H1 (cell line): ENCODE measurements around the gene BLVRA. TPM values are rescaled to one million over a fixed set of nuclear protein-coding genes. Genes with fewer than 3 reads are reported as not detected.

ENCODE experiments used
- CTCF ChIA-PET: fragments of 300-600 bp; sonication (Branson Sonifier 250); formaldehyde crosslinking; loops from one replicate; lab custom pipeline; 2021; ENCODE audit not compliant: partially characterized antibody; lab: Charles Lee
- POLR2A ChIA-PET: fragments of 300-600 bp; sonication (Branson Sonifier 250); formaldehyde crosslinking; loops from one replicate; lab custom pipeline; 2021; ENCODE audit warnings: inconsistent platforms; ENCODE audit not compliant: partially characterized antibody; lab: Charles Lee
- DNase-seq, 2 experiments: peaks; one replicate each; pipeline versions ENCODE4 v3.0.0 to v3.0.0-alpha.2; 2010 to 2022; ENCODE audit warnings: low spot score in 2 of 2, low read depth in 1 of 2, mixed read lengths in 1 of 2
- FAIRE-seq: peaks from 2 replicates; lab custom pipeline; 2011; peaks lifted over from hg19 to GRCh38; lab: Jason Lieb, UNC
- H2AFZ ChIP-seq: 2 replicates; pipeline ENCODE4 v1.8.1; 2012; ENCODE audit warnings: low read length, inconsistent platforms
- H2AK5ac ChIP-seq: 2 replicates; pipeline ENCODE4 v1.6.1; 2013; ENCODE audit warnings: low read depth, low read length
- H2BK120ac ChIP-seq: replicated peaks from 2 replicates; pipeline ENCODE3; 2013; ENCODE audit warnings: low read depth, low read length, inconsistent platforms
- H2BK12ac ChIP-seq: 2 replicates; pipeline ENCODE4 v1.6.1; 2013; ENCODE audit warnings: low read depth, low read length
- H2BK15ac ChIP-seq: 2 replicates; pipeline ENCODE4 v1.6.1; 2013; ENCODE audit warnings: low read length
- H2BK20ac ChIP-seq: 2 replicates; pipeline ENCODE4 v1.6.1; 2013; ENCODE audit warnings: low read length
- H2BK5ac ChIP-seq: 2 replicates; pipeline ENCODE4 v1.6.1; 2013; ENCODE audit warnings: low read depth, low read length
- H3K14ac ChIP-seq: 2 replicates; pipeline ENCODE4 v1.6.1; 2013; ENCODE audit warnings: inconsistent platforms; ENCODE audit not compliant: insufficient read length
- H3K18ac ChIP-seq: 2 replicates; pipeline ENCODE4 v1.6.1; 2013; ENCODE audit warnings: low read length; ENCODE audit errors: extremely low read depth
- H3K23ac ChIP-seq: 2 replicates; pipeline ENCODE4 v1.6.1; 2013; ENCODE audit warnings: inconsistent platforms; ENCODE audit not compliant: insufficient read length
- H3K23me2 ChIP-seq: 2 replicates; pipeline ENCODE4 v1.6.1; 2013; ENCODE audit warnings: low read depth, low read length
- H3K27ac ChIP-seq: 2 replicates; pipeline ENCODE4 v1.6.1; 2011; ENCODE audit warnings: low read depth, low read length, inconsistent platforms
- H3K27me3 ChIP-seq, 4 experiments: replicated peaks in 1 of 4; 1 replicate in 1 of 4; 2 replicates in 3 of 4; pipeline versions ENCODE4 v1.6.1 to v1.8.1; 2011 to 2013; ENCODE audit warnings: low read length in 3 of 4, mild to moderate bottlenecking in 3 of 4, inconsistent platforms in 2 of 4, mixed read lengths in 2 of 4, moderate library complexity in 1 of 4; ENCODE audit not compliant: control insufficient read depth in 3 of 4, insufficient read depth in 3 of 4; ENCODE audit errors: extremely low read depth in 1 of 4
- H3K36me3 ChIP-seq, 4 experiments: 2 replicates each; pipeline versions ENCODE4 v1.6.1 to v1.8.1; 2011 to 2013; ENCODE audit warnings: mild to moderate bottlenecking in 4 of 4, low read length in 3 of 4, moderate library complexity in 2 of 4, control low read depth in 1 of 4, inconsistent platforms in 1 of 4; ENCODE audit not compliant: insufficient read depth in 4 of 4, control insufficient read depth in 2 of 4
- H3K4ac ChIP-seq: replicated peaks from 2 replicates; pipeline ENCODE3; 2013; ENCODE audit warnings: low read length, low read depth, mixed read lengths, inconsistent platforms; ENCODE audit not compliant: insufficient read length
- H3K4me1 ChIP-seq, 4 experiments: replicated peaks in 1 of 4; 1 replicate in 1 of 4; 2 replicates in 3 of 4; pipeline versions ENCODE4 v1.6.1 to v1.8.1; 2011 to 2013; ENCODE audit warnings: low read length in 3 of 4, inconsistent platforms in 2 of 4, mixed read lengths in 1 of 4; ENCODE audit not compliant: insufficient read depth in 4 of 4, control insufficient read depth in 3 of 4
- H3K4me2 ChIP-seq, 2 experiments: 2 replicates each; pipeline versions ENCODE4 v1.6.1 to v1.8.1; 2011 to 2013; ENCODE audit warnings: low read depth in 2 of 2, low read length in 2 of 2, control low read depth in 1 of 2, inconsistent platforms in 1 of 2, mild to moderate bottlenecking in 1 of 2; ENCODE audit not compliant: insufficient read depth in 1 of 2
- H3K4me3 ChIP-seq, 4 experiments: fragments of 200-600, 300-600 bp in 1 of 4; sonication (generic), shearing (Covaris generic), sonication (Bioruptor Twin) in 1 of 4; 2 replicates each; pipeline versions ENCODE4 v1.5.1 to v1.8.1; 2011 to 2016; ENCODE audit warnings: low read length in 4 of 4, low read depth in 3 of 4, control low read depth in 2 of 4, inconsistent platforms in 2 of 4, mild to moderate bottlenecking in 2 of 4, mixed read lengths in 1 of 4, moderate library complexity in 1 of 4; ENCODE audit not compliant: insufficient read depth in 2 of 4; ENCODE audit errors: extremely low read depth in 1 of 4
- H3K56ac ChIP-seq: replicated peaks from 2 replicates; pipeline ENCODE3; 2013; ENCODE audit warnings: low read depth, mild to moderate bottlenecking, mixed read lengths, low read length, inconsistent platforms; ENCODE audit not compliant: insufficient read length
- H3K79me1 ChIP-seq: 2 replicates; pipeline ENCODE4 v1.6.1; 2013; ENCODE audit warnings: low read depth, low read length, control low read depth
- H3K79me2 ChIP-seq, 2 experiments: 2 replicates each; pipeline versions ENCODE4 v1.6.1 to v1.8.1; 2012 to 2013; ENCODE audit warnings: low read length in 2 of 2, mild to moderate bottlenecking in 2 of 2, inconsistent platforms in 1 of 2; ENCODE audit not compliant: insufficient read depth in 2 of 2, control insufficient read depth in 1 of 2
- H3K9ac ChIP-seq, 4 experiments: replicated peaks in 1 of 4; 1 replicate in 1 of 4; 2 replicates in 3 of 4; pipeline versions ENCODE4 v1.6.1 to v1.8.1; 2011 to 2013; ENCODE audit warnings: low read depth in 3 of 4, low read length in 3 of 4, control low read depth in 2 of 4, mild to moderate bottlenecking in 2 of 4, moderate library complexity in 2 of 4, inconsistent platforms in 1 of 4; ENCODE audit errors: extremely low read depth in 1 of 4
- H3K9me3 ChIP-seq, 2 experiments: 2 replicates each; pipeline versions ENCODE4 v1.6.1 to v1.8.1; 2012 to 2013; ENCODE audit warnings: mild to moderate bottlenecking in 2 of 2, moderate library complexity in 2 of 2, control low read depth in 1 of 2, inconsistent platforms in 1 of 2, low read depth in 1 of 2, low read length in 1 of 2, mixed read lengths in 1 of 2; ENCODE audit not compliant: insufficient read depth in 2 of 2
- H4K20me1 ChIP-seq, 2 experiments: replicated peaks in 1 of 2; 2 replicates each; pipeline versions ENCODE3 to v1.8.1; 2011 to 2013; ENCODE audit warnings: inconsistent platforms in 2 of 2, low read length in 2 of 2, mild to moderate bottlenecking in 1 of 2; ENCODE audit not compliant: insufficient read depth in 2 of 2, control insufficient read depth in 1 of 2
- H4K5ac ChIP-seq: 2 replicates; pipeline ENCODE4 v1.6.1; 2013; ENCODE audit warnings: low read length, low read depth, mixed read lengths, inconsistent platforms; ENCODE audit not compliant: insufficient read length
- H4K8ac ChIP-seq: 2 replicates; pipeline ENCODE4 v1.8.0; 2013; ENCODE audit warnings: mild to moderate bottlenecking, moderate library complexity, low read length, inconsistent platforms; ENCODE audit not compliant: insufficient read depth; ENCODE audit errors: extremely low read depth
- H4K91ac ChIP-seq: replicated peaks from 2 replicates; pipeline ENCODE3; 2013; ENCODE audit warnings: low read length, mixed read lengths, inconsistent platforms; ENCODE audit not compliant: insufficient read length
- ASH2L ChIP-seq: fragments of 200-600, 300-600 bp; sonication (generic); IDR thresholded peaks from one replicate; pipeline ENCODE4 v1.7.1; 2017; ENCODE audit warnings: low read length
- CBX8 ChIP-seq: fragments of 300-800, 300-1000 bp; sonication (generic); IDR thresholded peaks from 2 replicates; pipeline ENCODE4 v1.7.1; 2016; ENCODE audit warnings: low read depth, low read length, borderline replicate concordance
- CREB1 ChIP-seq: IDR thresholded peaks from 2 replicates; pipeline ENCODE4 v1.6.1; 2012; ENCODE audit warnings: inconsistent platforms
- CTBP2 ChIP-seq: IDR thresholded peaks from 2 replicates; pipeline ENCODE4 v1.7.0; 2011; ENCODE audit warnings: borderline replicate concordance, mild to moderate bottlenecking, moderate library complexity, mixed read lengths, low read length; ENCODE audit not compliant: insufficient read depth, insufficient read length
- GABPA ChIP-seq: IDR thresholded peaks from 2 replicates; pipeline ENCODE4 v1.6.1; 2011; ENCODE audit warnings: mild to moderate bottlenecking, low read length, moderate library complexity, borderline replicate concordance; ENCODE audit not compliant: insufficient read depth
- POLR2A ChIP-seq, 2 experiments: IDR thresholded peaks; 1 replicate in 1 of 2; 2 replicates in 1 of 2; pipeline ENCODE4 v1.6.1; 2011; ENCODE audit warnings: low read depth in 2 of 2, low read length in 2 of 2, mild to moderate bottlenecking in 2 of 2; ENCODE audit errors: control extremely low read depth in 1 of 2
- SP1 ChIP-seq: IDR thresholded peaks from 2 replicates; pipeline ENCODE4 v1.6.1; 2011; ENCODE audit warnings: low read depth, low read length
- WGBS, 2 experiments: shearing (Covaris generic) in 1 of 2; methylation state at CpG; one replicate each; pipeline versions ENCODE4 v1.1.6 to v1.1.7; 2013 to 2015; ENCODE audit warnings: low lambda C conversion rate in 2 of 2, mixed read lengths in 2 of 2, inconsistent platforms in 1 of 2, low coverage in 1 of 2, missing lambda C conversion rate in 1 of 2; ENCODE audit not compliant: insufficient replicate concordance in 2 of 2, insufficient coverage in 1 of 2, insufficient read length in 1 of 2; ENCODE audit errors: extremely low coverage in 1 of 2, missing lambda C conversion rate in 1 of 2; 5-methylcytosine and 5-hydroxymethylcytosine counted together
- polyA plus RNA-seq, 7 experiments: library from polyadenylated mRNA; depleted of rRNA in 3 of 7; stranded (reverse) in 5 of 7; unstranded in 2 of 7; fragments of >200 nt in 5 of 7; fragments of 200-250 nt in 2 of 7; gene quantifications; 1 replicate in 5 of 7; 2 replicates in 1 of 7; 4 replicates in 1 of 7; pipeline versions ENCODE4 v1.2.1 to v1.2.3, GENCODE V29; 2011 to 2013; ENCODE audit warnings: missing spikeins in 2 of 7, mixed read lengths in 2 of 7
- total RNA-seq: library from RNA; stranded (reverse); fragmentation: NEBNext Ultra II Directional; extraction: Animal tissue kit (Norgen Biotek cat#: 25700); gene quantifications from 2 replicates; pipeline ENCODE4 v1.2.1, GENCODE V29; 2021
- TF ChIP-seq, protein P1 (sequence below), 3 experiments: IDR thresholded peaks; 1 replicate in 2 of 3; 2 replicates in 1 of 3; pipeline versions ENCODE4 v1.5.1 to v1.6.1; 2011; ENCODE audit warnings: low read length in 3 of 3, mild to moderate bottlenecking in 3 of 3, inconsistent platforms in 2 of 3, low read depth in 1 of 3, moderate library complexity in 1 of 3; ENCODE audit not compliant: insufficient read depth in 1 of 3; ENCODE audit errors: control extremely low read depth in 1 of 3
- TF ChIP-seq, protein P2 (sequence below): IDR thresholded peaks from 2 replicates; pipeline ENCODE4 v1.6.1; 2012; ENCODE audit warnings: low read length, inconsistent platforms
- TF ChIP-seq, protein P3 (sequence below): IDR thresholded peaks from 2 replicates; pipeline ENCODE4 v1.6.1; 2012; ENCODE audit warnings: inconsistent platforms

The BLVRA gene
- total and polyA plus RNA-seq, 2 of the 8 experiments (the other 6 are each of a cell fraction or from before 2014, with no cell fraction given): 16.1 to 37.1 TPM

GRCh38 chr7:43847496-43847895, 89.0 kb downstream of the BLVRA start:
- H3K4me1 ChIP-seq: peaks cover 0 to 3% (median 0%) of the 10 kb centered on the region in 4 experiments; a peak in 1 of 7 replicates
- H2AK5ac ChIP-seq: no peak overlapping the region
- POLR2A ChIA-PET: no interaction called here
- no peak overlapping the region for H4K5ac ChIP-seq
- H2BK120ac ChIP-seq: no peak overlapping the region
- H4K91ac ChIP-seq: no peak overlapping the region
- no peak overlapping the region for H2BK12ac ChIP-seq
- no peak overlapping the region for H2BK5ac ChIP-seq
- no peaks in the 10 kb centered on the region for H3K23me2 ChIP-seq
- no peak overlapping the region for H3K27ac ChIP-seq
- H3K4me2 ChIP-seq: no peak overlapping the region
- WGBS, 2 experiments: 88% methylated on average over 3 of the region's 4 CpGs; no CpG with 5 or more reads in 1 of the 2 experiments
- H3K9ac ChIP-seq: no peak overlapping the region
- H2AFZ ChIP-seq: no peak overlapping the region
- no peak overlapping the region for H2BK20ac ChIP-seq
- DNase-seq (no peak), FAIRE-seq (no peak)
- H3K79me1 ChIP-seq: no peaks in the 10 kb centered on the region
- CTCF ChIA-PET: interaction anchor here (1.3 to 3.3 kb wide), 5 partner anchors 8 to 265 kb away, joined by 3 to 17 read pairs (median 9); partner anchors contain the start of gene STK17A
- H4K8ac ChIP-seq: no peak overlapping the region
- H3K23ac ChIP-seq: no peak overlapping the region
- H3K18ac ChIP-seq: no peak overlapping the region
- no peak overlapping the region for H3K4me3 ChIP-seq
- H3K36me3 ChIP-seq: no peaks in the 10 kb centered on the region
- H3K9me3 ChIP-seq: no peaks in the 10 kb centered on the region
- no peaks in the 10 kb centered on the region for H3K79me2 ChIP-seq
- H4K20me1 ChIP-seq: no peaks in the 10 kb centered on the region
- H3K56ac ChIP-seq: no peak overlapping the region
- H3K14ac ChIP-seq: no peak overlapping the region
- H2BK15ac ChIP-seq: no peak overlapping the region
- no peak overlapping the region for H3K4ac ChIP-seq
- H3K27me3 ChIP-seq: no peaks in the 10 kb centered on the region
- TF ChIP-seq POLR2A (IDR thresholded peaks at IDR 0.05; ENCODE audit: control extremely low read depth in 1 of 2, low read depth in 2 of 2, low read length in 2 of 2) (no peak), CTBP2 (no peak), SP1 (no peak), CBX8 (no peak), CREB1 (no peak), ASH2L (no peak), GABPA (no peak)
- TF ChIP-seq, protein P1, sequence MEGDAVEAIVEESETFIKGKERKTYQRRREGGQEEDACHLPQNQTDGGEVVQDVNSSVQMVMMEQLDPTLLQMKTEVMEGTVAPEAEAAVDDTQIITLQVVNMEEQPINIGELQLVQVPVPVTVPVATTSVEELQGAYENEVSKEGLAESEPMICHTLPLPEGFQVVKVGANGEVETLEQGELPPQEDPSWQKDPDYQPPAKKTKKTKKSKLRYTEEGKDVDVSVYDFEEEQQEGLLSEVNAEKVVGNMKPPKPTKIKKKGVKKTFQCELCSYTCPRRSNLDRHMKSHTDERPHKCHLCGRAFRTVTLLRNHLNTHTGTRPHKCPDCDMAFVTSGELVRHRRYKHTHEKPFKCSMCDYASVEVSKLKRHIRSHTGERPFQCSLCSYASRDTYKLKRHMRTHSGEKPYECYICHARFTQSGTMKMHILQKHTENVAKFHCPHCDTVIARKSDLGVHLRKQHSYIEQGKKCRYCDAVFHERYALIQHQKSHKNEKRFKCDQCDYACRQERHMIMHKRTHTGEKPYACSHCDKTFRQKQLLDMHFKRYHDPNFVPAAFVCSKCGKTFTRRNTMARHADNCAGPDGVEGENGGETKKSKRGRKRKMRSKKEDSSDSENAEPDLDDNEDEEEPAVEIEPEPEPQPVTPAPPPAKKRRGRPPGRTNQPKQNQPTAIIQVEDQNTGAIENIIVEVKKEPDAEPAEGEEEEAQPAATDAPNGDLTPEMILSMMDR (IDR thresholded peaks at IDR 0.05; ENCODE audit: control extremely low read depth in 1 of 3, insufficient read depth in 1 of 3, low read depth in 1 of 3, low read length in 3 of 3): no peak
- TF ChIP-seq, protein P2, sequence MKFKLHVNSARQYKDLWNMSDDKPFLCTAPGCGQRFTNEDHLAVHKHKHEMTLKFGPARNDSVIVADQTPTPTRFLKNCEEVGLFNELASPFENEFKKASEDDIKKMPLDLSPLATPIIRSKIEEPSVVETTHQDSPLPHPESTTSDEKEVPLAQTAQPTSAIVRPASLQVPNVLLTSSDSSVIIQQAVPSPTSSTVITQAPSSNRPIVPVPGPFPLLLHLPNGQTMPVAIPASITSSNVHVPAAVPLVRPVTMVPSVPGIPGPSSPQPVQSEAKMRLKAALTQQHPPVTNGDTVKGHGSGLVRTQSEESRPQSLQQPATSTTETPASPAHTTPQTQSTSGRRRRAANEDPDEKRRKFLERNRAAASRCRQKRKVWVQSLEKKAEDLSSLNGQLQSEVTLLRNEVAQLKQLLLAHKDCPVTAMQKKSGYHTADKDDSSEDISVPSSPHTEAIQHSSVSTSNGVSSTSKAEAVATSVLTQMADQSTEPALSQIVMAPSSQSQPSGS: no peak
- TF ChIP-seq, protein P3, sequence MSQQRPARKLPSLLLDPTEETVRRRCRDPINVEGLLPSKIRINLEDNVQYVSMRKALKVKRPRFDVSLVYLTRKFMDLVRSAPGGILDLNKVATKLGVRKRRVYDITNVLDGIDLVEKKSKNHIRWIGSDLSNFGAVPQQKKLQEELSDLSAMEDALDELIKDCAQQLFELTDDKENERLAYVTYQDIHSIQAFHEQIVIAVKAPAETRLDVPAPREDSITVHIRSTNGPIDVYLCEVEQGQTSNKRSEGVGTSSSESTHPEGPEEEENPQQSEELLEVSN: no peak
